Measurements from ENCODE around the gene PSMD14.

DNA sequence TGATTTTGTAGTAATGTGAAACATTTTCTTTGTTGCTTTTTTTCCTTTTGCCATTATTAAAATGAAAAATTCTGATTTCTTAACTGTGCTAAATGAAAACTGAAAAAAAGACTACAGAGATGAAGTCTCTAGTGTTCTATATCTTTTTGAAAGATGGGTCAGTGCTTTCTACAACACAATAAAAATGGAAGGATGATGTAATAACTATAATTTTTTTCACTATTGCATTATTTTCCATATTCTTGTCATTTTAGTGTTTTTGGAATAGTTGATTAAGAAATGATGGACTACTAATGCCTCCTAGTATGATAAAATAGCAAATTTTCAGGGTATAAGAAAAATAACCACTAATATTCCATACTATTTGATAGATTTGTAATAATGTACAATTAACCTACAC lies 7.2 kb downstream of the PSMD14 start:
- TF ChIP-seq, protein P1, sequence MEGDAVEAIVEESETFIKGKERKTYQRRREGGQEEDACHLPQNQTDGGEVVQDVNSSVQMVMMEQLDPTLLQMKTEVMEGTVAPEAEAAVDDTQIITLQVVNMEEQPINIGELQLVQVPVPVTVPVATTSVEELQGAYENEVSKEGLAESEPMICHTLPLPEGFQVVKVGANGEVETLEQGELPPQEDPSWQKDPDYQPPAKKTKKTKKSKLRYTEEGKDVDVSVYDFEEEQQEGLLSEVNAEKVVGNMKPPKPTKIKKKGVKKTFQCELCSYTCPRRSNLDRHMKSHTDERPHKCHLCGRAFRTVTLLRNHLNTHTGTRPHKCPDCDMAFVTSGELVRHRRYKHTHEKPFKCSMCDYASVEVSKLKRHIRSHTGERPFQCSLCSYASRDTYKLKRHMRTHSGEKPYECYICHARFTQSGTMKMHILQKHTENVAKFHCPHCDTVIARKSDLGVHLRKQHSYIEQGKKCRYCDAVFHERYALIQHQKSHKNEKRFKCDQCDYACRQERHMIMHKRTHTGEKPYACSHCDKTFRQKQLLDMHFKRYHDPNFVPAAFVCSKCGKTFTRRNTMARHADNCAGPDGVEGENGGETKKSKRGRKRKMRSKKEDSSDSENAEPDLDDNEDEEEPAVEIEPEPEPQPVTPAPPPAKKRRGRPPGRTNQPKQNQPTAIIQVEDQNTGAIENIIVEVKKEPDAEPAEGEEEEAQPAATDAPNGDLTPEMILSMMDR (IDR thresholded peaks at IDR 0.05): no peak
- TF ChIP-seq POLR2A (IDR thresholded peaks at IDR 0.05) (no peak), POLR2AphosphoS5 (IDR thresholded peaks at IDR 0.05) (no peak)
